NK-92 (cell line): ENCODE data around the gene DUSP5.

Experiments used
- DNase-seq: peaks from one replicate; lab custom pipeline; 2025; ENCODE audit not compliant: unreplicated experiment; lab: John Stamatoyannopoulos, UW

DUSP5 gene

GRCh38 chr10:110499796-110500514 is 2.2 kb downstream of the DUSP5 start:
- DNase-seq, result no peak

GRCh38 chr10:110500515-110500905 is 2.8 kb downstream of the DUSP5 start:
- DNase-seq, result no peak

GRCh38 chr10:110501142-110501937 is 3.6 kb downstream of the DUSP5 start:
- DNase-seq, result no peak

GRCh38 chr10:110502072-110502845 is 4.6 kb downstream of the DUSP5 start:
- no peak for DNase-seq

GRCh38 chr10:110502851-110503301 is 5.2 kb downstream of the DUSP5 start:
- no peak for DNase-seq

GRCh38 chr10:110503528-110504110 is 5.9 kb downstream of the DUSP5 start:
- no peak for DNase-seq

GRCh38 chr10:110504111-110504735 is 6.5 kb downstream of the DUSP5 start:
- DNase-seq, result no peak

- no peak for DNase-seq
These were observed 7.5 kb downstream of the DUSP5 start for GRCh38 chr10:110505130-110505770.

GRCh38 chr10:110506448-110506847 is 8.7 kb downstream of the DUSP5 start:
- DNase-seq, result no peak

- DNase-seq, result no peak
These were observed 9.6 kb downstream of the DUSP5 start for GRCh38 chr10:110507346-110507745.

GRCh38 chr10:110508159-110508788 is 10.6 kb downstream of the DUSP5 start:
- no peak for DNase-seq

- no peak for DNase-seq
These were observed 11.3 kb downstream of the DUSP5 start for GRCh38 chr10:110508806-110509544.

- DNase-seq, result no peak
These were observed 11.9 kb downstream of the DUSP5 start for GRCh38 chr10:110509560-110509959.

GRCh38 chr10:110510086-110510485 is 12.4 kb downstream of the DUSP5 start:
- DNase-seq, result no peak

- DNase-seq, result no peak
These were observed 13.0 kb downstream of the DUSP5 start for GRCh38 chr10:110510730-110511129.

GRCh38 chr10:110511734-110512449 is 14.2 kb downstream of the DUSP5 start:
- no peak for DNase-seq

GRCh38 chr10:110512461-110513187 is 14.9 kb downstream of the DUSP5 start:
- no peak for DNase-seq

- DNase-seq, result no peak
These were observed 16.2 kb downstream of the DUSP5 start for GRCh38 chr10:110513949-110514348.
